ENCODE data around the gene SRCAP.

GRCh38 chr16:30692396-30693064, 6.4 kb upstream of the SRCAP start:
- no peak for TF ChIP-seq CTCF (conservative IDR thresholded peaks at IDR 0.05 in 1 of 2, IDR thresholded peaks at IDR 0.05 in 1 of 2; ENCODE audit: extremely low read depth in 1 of 2, insufficient read depth in 1 of 2, low read depth in 1 of 2, low read length in 2 of 2)
- TF ChIP-seq EZH2 (IDR thresholded peaks at IDR 0.05; ENCODE audit: borderline replicate concordance, low read length): no peak
